DOHH2 (cell line): ENCODE results near the gene RIMS1.

Experiments used
- EZH2phosphoT487 ChIP-seq: fragments of 200-600 bp; sonication (generic); IDR thresholded peaks from 2 replicates; pipeline ENCODE4 v1.6.1; 2017; ENCODE audit warnings: borderline replicate concordance, mild to moderate bottlenecking, antibody characterized with exemption, low read length, moderate library complexity, mixed read lengths
- TF ChIP-seq, protein P1 (sequence below): fragments of 200-600 bp; sonication (generic); IDR thresholded peaks from one replicate; pipeline ENCODE4 v1.5.1; 2014; ENCODE audit warnings: antibody characterized with exemption, mild to moderate bottlenecking, low read depth, low read length; ENCODE audit not compliant: poor library complexity, severe bottlenecking

GRCh38 chr6:71887006-71887743, 825 bp downstream of the RIMS1 start:
- TF ChIP-seq, protein P1, sequence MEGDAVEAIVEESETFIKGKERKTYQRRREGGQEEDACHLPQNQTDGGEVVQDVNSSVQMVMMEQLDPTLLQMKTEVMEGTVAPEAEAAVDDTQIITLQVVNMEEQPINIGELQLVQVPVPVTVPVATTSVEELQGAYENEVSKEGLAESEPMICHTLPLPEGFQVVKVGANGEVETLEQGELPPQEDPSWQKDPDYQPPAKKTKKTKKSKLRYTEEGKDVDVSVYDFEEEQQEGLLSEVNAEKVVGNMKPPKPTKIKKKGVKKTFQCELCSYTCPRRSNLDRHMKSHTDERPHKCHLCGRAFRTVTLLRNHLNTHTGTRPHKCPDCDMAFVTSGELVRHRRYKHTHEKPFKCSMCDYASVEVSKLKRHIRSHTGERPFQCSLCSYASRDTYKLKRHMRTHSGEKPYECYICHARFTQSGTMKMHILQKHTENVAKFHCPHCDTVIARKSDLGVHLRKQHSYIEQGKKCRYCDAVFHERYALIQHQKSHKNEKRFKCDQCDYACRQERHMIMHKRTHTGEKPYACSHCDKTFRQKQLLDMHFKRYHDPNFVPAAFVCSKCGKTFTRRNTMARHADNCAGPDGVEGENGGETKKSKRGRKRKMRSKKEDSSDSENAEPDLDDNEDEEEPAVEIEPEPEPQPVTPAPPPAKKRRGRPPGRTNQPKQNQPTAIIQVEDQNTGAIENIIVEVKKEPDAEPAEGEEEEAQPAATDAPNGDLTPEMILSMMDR, result no peak
- no peak for TF ChIP-seq EZH2phosphoT487
